ENCODE data around the gene CFAP70.
A peak's percentile ranks its signal among the peaks of the same experiment; 100 is the strongest.
"Not testable (repeated sequence)": the region's sequence is repeated elsewhere in the genome, so short reads cannot be mapped to it uniquely, and the experiment has no call there.

Gene CFAP70

DNA sequence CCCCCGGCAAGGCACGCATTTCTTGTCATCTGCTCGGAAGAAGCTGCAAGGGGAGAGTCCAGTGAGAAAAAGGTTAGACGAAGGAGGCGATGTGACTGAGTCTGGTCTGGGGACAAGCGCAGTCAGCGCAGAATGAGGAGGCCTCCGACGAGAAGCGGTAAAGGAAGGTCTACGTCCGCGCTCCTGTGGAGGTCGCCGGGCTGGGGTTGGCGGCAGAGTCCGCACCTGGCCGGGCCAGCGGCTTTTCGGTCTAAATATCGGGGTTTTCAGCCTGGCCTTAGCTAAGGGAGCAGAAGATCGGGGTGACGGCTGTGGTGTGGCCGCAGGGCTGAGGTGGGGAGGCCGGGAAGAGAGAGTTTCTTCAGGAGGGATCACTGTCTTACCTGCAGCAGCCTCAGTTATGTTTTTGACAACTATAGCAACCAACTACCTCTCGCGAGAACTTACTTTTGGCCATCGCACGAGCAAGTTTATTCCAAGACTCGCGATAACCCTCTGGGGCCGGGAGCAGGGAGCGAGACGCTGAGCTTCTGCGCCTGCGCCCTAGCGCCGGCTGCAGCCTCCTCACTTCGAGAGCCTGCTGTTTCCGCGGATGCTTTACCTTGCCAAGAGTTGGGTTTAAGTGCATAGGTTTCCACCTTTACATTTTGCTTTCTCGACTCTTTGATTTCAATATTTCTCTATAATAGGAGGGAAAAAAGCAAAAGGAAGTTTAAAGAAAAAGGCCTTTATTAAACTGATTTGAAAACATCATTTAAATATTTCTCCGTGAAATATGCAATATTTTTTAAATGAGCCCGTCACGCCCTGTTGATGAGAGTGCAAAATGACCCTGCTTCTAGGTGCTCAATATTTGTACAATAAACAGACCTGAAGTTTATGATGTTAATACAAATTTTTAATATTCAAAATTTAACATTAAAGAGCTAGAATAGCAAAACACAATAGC lies at the start of gene CFAP70:
Gene CFAP70 (minus strand): TSS at position 534 of the 949 bp plus-strand sequence. CDS start 4,068 bp downstream, outside the sequence.
- DNase-seq = peak; percentile 95

DNA sequence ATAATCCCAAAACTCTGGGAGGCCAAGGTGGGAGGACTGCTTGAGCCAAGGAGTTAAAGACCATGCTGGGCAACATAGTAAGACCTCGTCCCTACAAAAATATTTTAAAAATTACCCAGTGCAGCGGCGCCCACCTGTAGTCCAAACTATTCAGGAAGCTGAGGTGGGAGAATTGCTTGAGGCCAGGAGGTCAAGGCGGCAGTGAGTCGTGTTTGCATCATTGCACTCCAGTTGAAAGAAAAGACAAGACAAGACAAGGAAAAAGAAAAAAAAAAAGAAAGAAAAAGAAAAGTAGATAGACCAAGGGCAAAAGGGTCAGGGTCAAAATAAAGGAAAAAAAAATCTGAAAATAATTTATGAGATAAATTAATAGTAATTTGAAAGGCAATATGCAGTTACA lies 49.4 kb upstream of the CFAP70 start:
- DNase-seq = no peak

DNA sequence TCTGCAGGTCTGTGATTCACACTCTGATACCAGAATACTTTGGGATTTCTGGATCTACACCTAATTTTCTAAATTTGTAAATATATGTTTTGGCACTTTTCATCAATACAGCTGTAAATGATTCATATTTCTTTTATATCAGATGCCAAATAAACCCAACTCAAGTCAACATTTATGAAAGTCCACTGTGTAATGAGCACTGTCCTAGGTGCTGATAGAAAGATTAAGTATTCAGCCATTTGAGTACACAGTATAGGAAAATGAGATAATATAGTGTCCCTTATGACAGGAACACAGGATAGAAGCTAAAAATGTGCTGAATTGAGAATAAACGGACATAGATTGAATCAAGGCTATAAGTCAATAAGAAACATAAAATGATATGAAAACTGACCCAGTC lies 48.8 kb upstream of the CFAP70 start:
- no peak for DNase-seq

DNA sequence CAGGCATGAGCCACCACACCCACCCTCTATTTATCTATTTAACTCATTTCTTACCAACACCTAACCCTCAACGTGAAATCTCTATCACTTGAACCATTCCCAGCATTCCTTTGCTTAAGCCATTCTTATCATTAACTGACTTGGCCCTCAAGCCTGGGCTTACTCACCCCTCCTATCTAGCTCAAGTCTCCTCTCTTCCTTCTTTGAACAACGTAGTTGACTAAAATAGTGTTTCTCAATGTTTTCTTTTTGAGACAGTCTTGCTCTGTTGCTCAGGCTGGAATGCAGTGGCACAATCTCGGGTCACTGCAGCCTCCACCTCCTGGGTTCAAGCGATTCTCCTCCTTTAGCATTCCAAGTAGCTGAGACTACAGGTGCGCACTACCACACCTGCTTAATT lies 48.2 kb upstream of the CFAP70 start:
- DNase-seq = no peak

DNA sequence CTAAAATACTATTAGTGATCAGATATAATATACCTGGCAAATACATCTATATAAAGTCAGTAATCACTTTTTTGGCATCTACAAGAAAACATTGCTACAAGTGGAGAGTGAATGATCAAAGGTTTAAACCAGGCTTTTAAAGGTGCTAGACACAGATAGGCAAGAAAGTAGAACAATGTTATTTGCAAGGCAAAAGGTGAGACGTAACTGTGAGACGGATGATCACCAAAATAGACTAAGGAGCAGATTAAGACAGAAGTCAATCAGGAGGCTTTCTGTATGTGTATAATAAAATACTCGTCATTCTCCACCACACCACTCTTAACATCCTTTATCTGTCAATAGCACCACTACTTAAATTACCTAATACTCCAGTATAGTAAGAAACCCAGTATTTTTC lies 46.9 kb upstream of the CFAP70 start:
- DNase-seq = no peak

DNA sequence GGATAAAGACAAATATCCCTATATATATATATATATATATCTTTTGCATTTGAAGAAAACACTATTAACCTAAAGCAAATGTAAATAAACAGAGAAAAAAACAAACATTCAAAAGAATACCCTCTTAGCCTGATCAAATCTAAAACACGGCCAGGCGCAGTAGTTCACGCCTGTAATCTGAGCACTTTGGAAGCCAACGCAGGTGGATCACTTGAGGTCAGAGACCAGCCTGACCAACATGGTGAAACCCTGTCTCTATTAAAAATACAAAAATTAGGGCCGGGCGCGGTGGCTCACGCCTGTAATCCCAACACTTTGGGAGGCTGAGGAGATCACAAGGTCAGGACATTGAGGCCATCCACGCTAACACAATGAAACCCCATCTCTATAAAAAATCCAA lies 46.0 kb upstream of the CFAP70 start:
- DNase-seq = no peak

DNA sequence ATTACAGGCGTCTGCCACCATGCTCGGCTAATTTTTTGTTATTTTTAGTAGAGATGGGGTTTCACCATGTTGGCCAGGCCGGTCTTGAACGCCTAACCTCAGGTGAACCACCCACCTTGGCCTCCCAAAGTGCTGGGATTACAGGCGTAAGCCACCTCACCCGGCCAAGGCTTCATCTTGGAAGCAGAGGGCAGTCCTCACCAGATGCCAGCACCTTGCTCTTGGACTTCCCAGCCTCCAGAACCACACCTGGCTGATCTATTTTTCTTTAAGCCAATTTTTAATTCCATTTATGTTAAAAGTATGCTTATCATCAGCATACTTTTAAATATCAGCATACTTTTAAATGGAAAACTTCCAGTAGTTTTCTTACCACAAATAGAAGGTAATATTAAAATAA lies 43.0 kb upstream of the CFAP70 start:
- DNase-seq = no peak

DNA sequence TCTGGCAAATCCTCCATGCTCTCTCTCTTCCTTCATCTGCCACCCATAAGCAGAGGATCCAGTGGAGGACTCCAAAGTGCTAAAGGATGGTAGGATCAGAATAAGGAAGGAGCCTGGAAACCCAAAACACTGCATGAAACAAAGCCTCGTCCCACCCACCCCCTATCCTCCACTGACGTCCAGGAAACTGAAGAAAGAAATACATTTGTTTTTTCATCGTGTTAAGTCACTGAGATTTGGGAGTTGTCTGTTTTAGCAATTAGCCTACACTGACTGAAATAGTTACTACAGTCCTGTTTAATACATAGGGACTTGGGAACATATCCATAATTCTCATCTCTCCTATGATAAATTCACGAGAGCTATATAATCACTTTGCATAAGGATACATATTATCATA lies 40.4 kb upstream of the CFAP70 start:
- DNase-seq = no peak

DNA sequence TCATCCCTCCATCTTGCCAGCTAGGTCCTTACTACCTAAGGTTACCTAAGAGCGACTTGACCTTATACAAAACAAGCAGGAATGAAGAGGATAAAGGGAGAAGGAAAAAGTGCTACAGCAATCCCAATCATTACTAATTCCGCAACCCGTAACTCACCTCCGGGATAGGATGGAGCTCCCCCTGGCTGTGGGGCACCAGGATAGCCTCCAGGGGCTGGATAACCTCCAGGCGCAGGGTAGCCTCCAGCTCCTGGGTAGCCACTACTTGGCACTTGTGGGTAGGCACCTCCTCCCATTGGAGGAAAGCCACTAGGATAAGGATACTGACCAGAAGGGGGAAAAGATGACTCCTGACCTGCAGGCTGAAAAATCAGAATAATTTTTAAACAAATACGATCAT lies 39.4 kb upstream of the CFAP70 start:
- no peak for DNase-seq

DNA sequence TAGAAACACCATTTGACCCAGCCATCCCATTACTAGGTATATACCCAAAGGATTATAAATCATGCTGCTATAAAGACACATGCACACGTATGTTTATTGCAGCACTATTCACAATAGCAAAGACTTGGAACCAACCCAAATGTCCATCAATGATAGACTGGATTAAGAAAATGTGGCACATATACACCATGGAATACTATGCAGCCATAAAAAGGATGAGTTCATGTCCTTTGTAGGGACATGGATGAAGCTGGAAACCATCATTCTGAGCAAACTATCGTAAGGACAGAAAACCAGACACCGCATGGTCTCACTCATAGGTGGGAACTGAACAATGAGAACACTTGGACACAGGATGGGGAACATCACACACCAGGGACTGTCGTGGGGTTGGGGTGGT lies 35.7 kb upstream of the CFAP70 start:
- not testable (repeated sequence) for DNase-seq

DNA sequence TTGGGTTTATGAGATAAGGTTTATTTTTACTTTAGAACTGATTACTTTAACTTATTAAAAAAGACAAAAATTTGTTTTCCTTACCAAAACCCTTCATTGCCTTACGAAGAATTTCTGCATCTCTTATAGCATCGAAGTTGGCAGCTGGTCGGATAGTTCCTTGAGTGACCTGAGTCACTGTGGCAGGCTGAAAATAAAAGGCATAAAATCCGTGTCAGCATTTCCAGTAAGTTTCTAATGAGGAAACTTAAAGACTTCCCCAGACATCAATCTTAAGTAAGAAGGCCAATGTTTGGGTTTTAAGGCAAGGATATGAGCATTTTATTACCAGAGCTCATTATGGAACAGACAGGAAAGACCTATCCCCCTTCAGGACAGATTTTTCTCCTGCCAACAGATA lies 29.6 kb upstream of the CFAP70 start:
- no peak for DNase-seq

DNA sequence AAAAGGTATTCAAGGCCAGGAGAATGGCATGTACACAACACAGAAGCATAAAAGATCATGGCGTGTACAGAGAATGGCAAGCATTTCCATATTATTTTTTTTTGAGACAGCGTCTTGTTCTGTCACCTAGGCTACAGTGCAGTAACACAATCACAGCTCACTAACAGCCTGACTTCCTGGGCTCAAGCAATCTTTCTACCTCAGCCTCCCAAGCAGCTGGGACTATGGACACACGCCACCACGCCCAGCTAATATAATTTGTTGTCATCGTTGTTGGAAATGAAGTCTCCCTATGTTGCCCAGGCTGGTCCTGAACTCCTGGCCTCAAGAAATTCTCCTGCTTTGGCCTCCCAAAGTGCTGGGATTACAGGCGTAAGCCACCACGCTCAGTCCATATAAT lies 27.9 kb upstream of the CFAP70 start:
- DNase-seq = no peak

DNA sequence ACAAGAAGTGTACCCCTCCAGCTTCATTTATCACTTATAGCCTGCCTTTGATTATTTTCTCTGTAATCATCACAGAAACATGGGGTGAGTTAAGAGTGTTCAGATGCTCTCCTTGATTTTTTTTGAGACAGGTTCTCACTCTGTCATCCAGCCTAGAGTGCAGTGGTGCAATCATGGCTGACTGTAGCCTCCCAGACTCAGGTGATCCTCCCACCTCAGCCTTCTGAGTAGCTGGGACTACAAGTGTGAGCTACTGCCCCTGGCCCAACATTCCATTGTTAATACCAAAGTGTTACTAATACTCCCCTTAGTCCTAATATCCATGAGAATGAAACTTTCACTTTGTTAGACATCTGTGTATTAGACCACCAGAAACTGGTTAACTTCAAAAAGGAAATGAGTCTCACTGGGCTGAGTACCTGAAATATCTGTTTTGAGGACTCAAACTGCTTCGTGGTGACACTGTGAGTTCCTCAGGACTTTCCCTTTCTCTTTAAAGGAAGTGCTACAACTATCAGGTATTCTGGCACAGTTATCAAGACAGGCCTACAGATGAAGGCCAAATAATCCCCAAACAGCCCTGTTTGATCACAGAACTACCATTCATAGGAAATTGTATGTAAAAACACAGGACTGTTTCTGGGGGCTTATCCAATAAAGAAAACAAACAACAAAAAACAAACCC lies 20.5 kb upstream of the CFAP70 start:
- DNase-seq = no peak

DNA sequence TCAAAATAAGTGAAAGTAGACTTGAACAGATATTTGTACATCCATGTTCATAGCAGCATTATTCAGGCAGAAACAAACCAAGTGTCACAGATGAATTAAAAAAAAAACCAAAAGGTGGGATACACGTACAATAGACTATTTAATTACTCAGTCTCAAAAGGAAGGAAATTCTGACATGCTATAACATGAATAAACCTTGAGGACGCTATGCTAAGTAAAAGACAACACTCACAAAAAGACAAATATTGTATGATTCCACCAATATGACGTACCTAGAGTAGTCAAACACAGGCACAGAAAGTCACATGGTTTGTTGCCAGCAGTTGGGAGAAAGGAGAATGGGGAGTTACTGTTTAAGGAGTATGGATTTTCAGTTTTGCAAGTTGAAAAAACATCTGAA lies 18.0 kb upstream of the CFAP70 start:
- no peak for DNase-seq

DNA sequence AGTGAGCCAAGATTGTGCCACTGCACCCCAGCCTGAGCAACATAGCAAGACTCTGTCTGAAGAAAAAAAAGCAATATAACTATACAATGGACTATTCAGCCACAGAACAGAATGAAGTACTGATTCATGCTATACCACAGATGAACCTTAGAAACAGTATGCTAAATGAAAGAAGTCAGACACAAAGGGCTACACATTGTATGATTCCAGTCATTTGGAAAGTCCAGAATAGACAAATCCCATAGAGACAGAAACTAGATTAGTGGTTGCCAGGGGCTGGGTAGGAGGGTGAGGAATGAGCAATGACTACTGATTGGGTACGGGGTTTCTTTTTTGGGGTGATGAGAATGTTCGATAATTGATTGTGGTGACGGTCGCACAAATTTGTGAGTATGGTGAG lies 9.6 kb upstream of the CFAP70 start:
- no peak for DNase-seq

DNA sequence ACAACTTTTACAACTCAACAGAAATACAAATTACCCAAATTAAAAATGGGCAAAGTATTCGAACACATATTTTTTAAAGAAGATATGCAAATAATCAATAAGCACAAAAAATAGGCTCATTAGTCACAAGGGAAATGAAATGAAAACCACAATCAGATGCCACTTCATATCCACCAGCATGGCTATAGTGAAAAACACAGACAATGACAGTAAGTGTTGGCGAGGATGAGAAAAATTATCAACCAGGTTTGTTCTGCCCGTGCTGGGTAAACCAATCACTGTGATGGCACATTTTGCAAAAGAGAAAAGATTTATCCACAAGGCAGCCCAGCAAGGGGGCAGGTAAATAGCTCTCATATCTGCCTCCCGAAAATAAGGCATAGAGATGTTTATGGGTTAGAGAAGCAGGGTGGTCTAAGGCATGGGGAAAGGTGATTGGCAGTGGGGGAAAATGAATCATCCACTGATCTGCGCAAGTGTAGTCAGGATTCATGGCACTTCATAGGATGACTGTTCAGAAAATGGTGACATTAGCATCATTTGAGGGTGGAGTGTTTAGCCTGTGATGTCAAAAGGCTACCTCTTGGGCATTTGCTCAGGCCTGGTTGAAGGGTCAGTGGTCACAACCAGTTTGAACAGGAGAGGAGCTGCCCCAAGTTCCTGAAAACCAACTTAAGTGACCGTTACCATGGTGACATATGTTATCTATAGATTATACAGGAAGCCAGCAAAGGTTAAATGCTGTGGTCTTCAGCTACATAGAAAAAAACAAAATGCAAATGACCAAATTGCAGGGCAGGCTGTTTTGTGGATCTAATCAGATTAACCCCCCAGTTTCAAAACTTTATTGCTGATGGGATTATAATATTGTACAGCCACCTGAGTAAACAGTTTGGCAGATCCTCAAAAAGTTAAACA lies 8.0 kb upstream of the CFAP70 start:
- no peak for DNase-seq

DNA sequence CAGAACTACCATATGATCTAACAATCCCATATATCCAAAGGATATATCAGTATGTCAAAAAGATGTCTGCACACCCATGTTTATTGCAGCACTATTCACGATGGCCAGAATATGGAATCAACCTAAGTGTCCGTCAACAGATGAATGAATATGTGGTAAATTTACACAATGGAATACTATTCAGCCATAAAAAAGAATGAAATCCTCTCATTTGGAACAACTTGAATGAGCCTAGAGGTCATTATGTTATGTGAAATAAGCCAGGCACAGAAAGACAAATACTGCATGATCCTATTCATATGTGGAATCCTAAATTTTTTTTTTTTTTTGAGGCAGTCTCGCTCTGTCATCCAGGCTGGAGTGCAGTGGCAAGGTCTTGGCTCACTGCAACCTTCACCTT lies 6.3 kb upstream of the CFAP70 start:
- DNase-seq = no peak

DNA sequence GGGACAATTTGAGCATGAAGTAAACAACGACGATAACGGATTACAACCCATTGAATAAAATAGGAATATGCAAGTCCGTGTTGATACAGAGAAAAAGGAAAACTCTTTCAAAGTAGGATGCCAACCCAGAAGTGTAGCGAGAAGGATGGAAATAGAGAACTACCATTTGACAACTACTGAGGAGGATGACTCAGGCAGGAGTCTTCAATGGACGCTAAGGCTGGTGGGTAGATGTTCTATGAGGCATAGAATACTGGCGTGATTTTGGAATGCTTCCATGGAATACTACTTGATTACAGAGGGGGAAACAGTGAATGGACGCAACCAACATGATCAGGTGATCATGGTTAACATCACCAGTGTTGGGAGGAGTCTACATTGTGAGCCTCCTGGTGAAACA lies 828 bp upstream of the CFAP70 start:
- DNase-seq = no peak

DNA sequence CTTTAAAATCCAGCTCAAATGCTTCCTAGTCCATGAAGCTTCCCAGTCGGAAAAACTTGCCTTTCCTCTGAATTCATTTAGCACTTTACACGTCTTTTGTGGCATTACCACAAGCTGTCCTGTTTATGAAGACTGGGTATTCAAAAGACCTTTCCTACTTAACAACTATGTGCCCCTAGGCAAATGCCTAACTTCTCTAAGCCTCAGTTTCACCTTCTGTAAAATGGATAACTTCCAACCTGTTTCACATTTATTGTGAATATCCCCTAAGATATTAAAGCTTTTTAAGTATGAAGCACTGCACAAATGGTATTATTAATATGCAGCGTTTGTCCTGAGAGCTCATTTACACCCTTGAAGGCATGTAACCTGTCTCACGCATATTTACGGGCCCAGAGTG lies 843 bp downstream of the CFAP70 start:
- no peak for DNase-seq

DNA sequence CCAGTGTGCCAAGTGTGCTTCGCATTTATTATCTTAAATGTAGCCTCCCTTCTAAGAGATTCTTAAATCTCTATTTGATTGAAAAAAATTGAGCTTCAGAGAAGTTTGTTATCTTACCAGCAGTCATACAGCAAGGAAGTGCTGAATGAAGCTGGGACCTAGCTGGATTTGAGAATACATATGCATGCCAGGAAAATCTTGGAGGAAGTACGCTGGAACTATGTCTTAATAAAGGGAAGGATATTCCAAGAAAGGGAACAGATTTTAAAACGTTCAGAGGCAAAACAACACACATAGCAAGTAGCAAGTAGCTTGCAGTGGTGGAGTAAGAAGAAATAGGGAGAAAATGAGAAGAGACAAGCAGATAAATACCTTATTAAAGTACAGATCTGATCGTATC lies 1.5 kb downstream of the CFAP70 start:
- DNase-seq = no peak

DNA sequence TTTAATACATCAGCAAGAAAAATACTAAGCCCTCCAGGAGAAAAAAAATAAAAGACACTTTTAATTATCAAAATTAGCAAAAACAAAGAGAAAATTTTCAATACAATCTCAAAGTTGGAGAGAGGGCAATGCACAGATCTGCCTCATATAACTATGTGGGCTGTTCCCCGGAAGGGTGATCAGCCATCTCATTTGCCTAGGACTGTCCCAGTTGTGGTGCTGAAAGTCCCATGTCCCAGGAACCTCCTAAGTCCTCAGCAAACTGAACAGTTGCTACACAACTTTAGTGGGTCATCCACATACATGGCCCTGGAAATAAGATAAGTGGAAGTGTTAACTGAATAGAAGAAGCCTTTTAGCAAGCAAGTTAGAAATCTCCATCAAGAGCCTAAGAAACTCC lies 14.4 kb downstream of the CFAP70 start:
- no peak for DNase-seq

DNA sequence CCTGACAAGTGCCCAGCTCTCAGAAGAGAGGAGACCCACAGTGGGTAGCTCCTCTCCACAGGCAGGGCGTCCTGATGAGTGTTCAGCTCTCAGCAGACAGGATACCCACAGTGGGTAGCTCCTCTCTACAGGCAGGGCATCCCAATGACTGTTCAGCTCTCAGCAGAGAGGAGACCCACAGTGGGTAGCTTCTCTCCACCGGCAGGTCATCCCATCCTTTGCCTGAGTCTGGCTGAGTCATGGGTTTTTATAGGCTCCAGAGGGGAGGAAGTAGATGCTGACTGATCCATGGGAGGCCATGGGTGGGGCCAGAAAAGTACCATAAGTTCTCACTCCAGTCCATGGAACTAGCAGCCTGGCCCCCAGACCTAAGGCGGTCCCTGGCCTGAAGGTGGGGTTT lies 18.5 kb downstream of the CFAP70 start:
- no peak for DNase-seq

DNA sequence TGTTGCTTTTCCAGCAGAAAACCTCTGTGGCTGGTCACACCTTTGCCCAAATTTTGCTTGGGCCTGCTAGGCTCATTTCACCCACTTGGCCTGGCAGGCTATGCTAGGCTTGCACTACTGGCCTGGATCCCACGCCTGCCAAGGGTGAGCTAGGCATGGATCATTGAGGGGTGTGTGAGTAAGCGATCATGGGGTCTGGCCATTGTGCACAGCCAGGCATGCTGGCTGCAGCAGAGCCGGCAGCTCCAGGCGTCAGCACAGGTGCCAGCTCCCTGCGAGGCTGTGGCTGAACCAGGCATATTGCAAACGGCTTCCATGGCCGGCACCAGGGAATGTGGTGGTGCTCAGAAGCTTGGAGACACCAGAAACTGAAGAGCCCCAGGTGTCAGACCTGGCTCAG lies 19.2 kb downstream of the CFAP70 start:
- DNase-seq = no peak

All from CD4-positive, alpha-beta T cell treated with Interferon gamma for 1 hour (primary cell).